GM23338 (cell line): ENCODE results near the gene CTBP2. TPM values are rescaled to one million over a fixed set of nuclear protein-coding genes. Genes with fewer than 3 reads are reported as not detected.

ENCODE experiments used
- ATAC-seq: fragments of 200-7000 bp; cut with Tn5 transposase; 3 replicates; pipeline ENCODE4 v1.9.1; 2020
- DNase-seq: peaks from one replicate; pipeline ENCODE4 v3.0.0-alpha.2; 2015; ENCODE audit warnings: low spot score
- H2AFZ ChIP-seq: fragments of 200-600 bp; sonication (generic); 2 replicates; pipeline ENCODE4 v1.8.0; 2016; ENCODE audit warnings: antibody characterized with exemption, mild to moderate bottlenecking, moderate library complexity
- H3F3A ChIP-seq: fragments of 200-600 bp; sonication (generic); replicated peaks from 2 replicates; pipeline ENCODE4 v1.8.0; 2017; ENCODE audit warnings: antibody characterized with exemption, mixed run types, low read depth
- H3K27ac ChIP-seq: fragments of 200-600 bp; sonication (generic); 2 replicates; pipeline ENCODE4 v1.6.1; 2016; ENCODE audit warnings: low read depth
- H3K27me3 ChIP-seq: fragments of 200-600 bp; sonication (generic); 2 replicates; pipeline ENCODE4 v1.8.0; 2016; ENCODE audit warnings: mild to moderate bottlenecking, mixed run types, moderate library complexity; ENCODE audit not compliant: insufficient read depth
- H3K36me3 ChIP-seq: fragments of 200-600 bp; sonication (generic); 2 replicates; pipeline ENCODE4 v1.8.0; 2016; ENCODE audit warnings: mild to moderate bottlenecking; ENCODE audit not compliant: insufficient read depth
- H3K4me1 ChIP-seq: fragments of 200-600 bp; sonication (generic); 2 replicates; pipeline ENCODE4 v1.8.0; 2016; ENCODE audit warnings: mild to moderate bottlenecking, moderate library complexity; ENCODE audit not compliant: insufficient read depth
- H3K4me2 ChIP-seq: fragments of 200-600 bp; sonication (generic); 2 replicates; pipeline ENCODE4 v1.7.1; 2017; ENCODE audit warnings: mixed run types
- H3K4me3 ChIP-seq: fragments of 200-600 bp; sonication (generic); 2 replicates; pipeline ENCODE4 v1.6.1; 2016; ENCODE audit warnings: mixed run types
- H3K79me2 ChIP-seq: fragments of 200-600 bp; sonication (generic); replicated peaks from 2 replicates; pipeline ENCODE4 v1.8.0; 2017; ENCODE audit warnings: mild to moderate bottlenecking; ENCODE audit not compliant: insufficient read depth
- H3K9me2 ChIP-seq: fragments of 200-600 bp; sonication (generic); 2 replicates; pipeline ENCODE4 v1.8.0; 2017; ENCODE audit not compliant: insufficient read depth
- H4K20me1 ChIP-seq: fragments of 200-600 bp; sonication (generic); replicated peaks from 2 replicates; pipeline ENCODE4 v1.8.0; 2017; ENCODE audit warnings: mild to moderate bottlenecking; ENCODE audit not compliant: insufficient read depth
- H3K27ac Mint-ChIP-seq: 2 replicates; pipeline ENCODE4 v1.8.0; 2020; ENCODE audit warnings: inconsistent platforms, mild to moderate bottlenecking, moderate library complexity, mixed read lengths
- H3K27me3 Mint-ChIP-seq: 3 replicates; pipeline ENCODE4 v1.8.0; 2022; ENCODE audit warnings: low read depth, mild to moderate bottlenecking, moderate library complexity, mixed read lengths, inconsistent platforms; ENCODE audit not compliant: insufficient read depth, poor library complexity
- H3K36me3 Mint-ChIP-seq: 3 replicates; pipeline ENCODE4 v1.8.0; 2021; ENCODE audit warnings: low read depth, mild to moderate bottlenecking, inconsistent platforms, moderate library complexity, mixed read lengths
- H3K4me1 Mint-ChIP-seq: 3 replicates; pipeline ENCODE4 v1.8.0; 2020; ENCODE audit warnings: mild to moderate bottlenecking, inconsistent platforms, mixed read lengths
- H3K4me3 Mint-ChIP-seq: 3 replicates; pipeline ENCODE4 v1.8.0; 2021; ENCODE audit warnings: moderate library complexity, mild to moderate bottlenecking, inconsistent platforms, mixed read lengths
- H3K9me3 Mint-ChIP-seq: 3 replicates; pipeline ENCODE4 v1.8.0; 2020; ENCODE audit warnings: moderate library complexity, mild to moderate bottlenecking, inconsistent platforms, mixed read lengths
- CREB1 ChIP-seq: fragments of 250-450 bp; sonication (Bioruptor Pico); IDR thresholded peaks from 2 replicates; pipeline ENCODE4 v1.5.0; 2020; ENCODE audit warnings: low read depth, mild to moderate bottlenecking, moderate library complexity
- EZH2 ChIP-seq: fragments of 200-600 bp; sonication (generic); IDR thresholded peaks from one replicate; pipeline ENCODE4 v1.8.0; 2017; ENCODE audit warnings: antibody characterized with exemption, mild to moderate bottlenecking, low read depth; ENCODE audit not compliant: unreplicated experiment
- EZH2phosphoT487 ChIP-seq: fragments of 200-600 bp; sonication (generic); IDR thresholded peaks from one replicate; pipeline ENCODE4 v1.8.1; 2018; ENCODE audit warnings: antibody characterized with exemption; ENCODE audit not compliant: unreplicated experiment
- JUNB ChIP-seq: IDR thresholded peaks from one replicate; pipeline ENCODE4 v1.6.1; 2016; ENCODE audit warnings: antibody characterized with exemption; ENCODE audit not compliant: unreplicated experiment
- NANOG ChIP-seq: IDR thresholded peaks from 2 replicates; pipeline ENCODE4 v1.6.1; 2016; ENCODE audit warnings: antibody characterized with exemption, borderline replicate concordance
- POLR2AphosphoS5 ChIP-seq: IDR thresholded peaks from 2 replicates; pipeline ENCODE4 v1.6.1; 2016; ENCODE audit warnings: antibody characterized with exemption, low read depth
- REST ChIP-seq: IDR thresholded peaks from one replicate; pipeline ENCODE4 v1.6.1; 2018; ENCODE audit warnings: antibody characterized with exemption; ENCODE audit not compliant: unreplicated experiment
- STAT1 ChIP-seq: IDR thresholded peaks from one replicate; pipeline ENCODE4 v1.6.1; 2016; ENCODE audit warnings: antibody characterized with exemption; ENCODE audit not compliant: unreplicated experiment
- ZNF114 ChIP-seq: fragments of 250-450 bp; sonication (Bioruptor Pico); IDR thresholded peaks from 2 replicates; pipeline ENCODE4 v1.5.0; 2020; ENCODE audit warnings: mild to moderate bottlenecking, moderate library complexity
- ZNF331 ChIP-seq: fragments of 250-450 bp; sonication (Bioruptor Pico); IDR thresholded peaks from 2 replicates; pipeline ENCODE4 v1.5.0; 2020; ENCODE audit warnings: low read depth, mild to moderate bottlenecking, moderate library complexity
- polyA plus RNA-seq: library from polyadenylated mRNA; unstranded; fragments of >200 nt; fragmentation: Nextera tagmentation; extraction: Ambion mirVana; gene quantifications from 2 replicates; pipeline ENCODE4 v1.2.1, GENCODE V29; 2016
- total RNA-seq: library from RNA; depleted of rRNA; stranded (reverse); fragments of >200 nt; shearing (Covaris generic); gene quantifications from 2 replicates; pipeline ENCODE4 v1.2.3, GENCODE V29; 2014
- TF ChIP-seq, protein P1 (sequence below), 2 experiments: fragments of 200-600 bp in 1 of 2; sonication (generic) in 1 of 2; conservative IDR thresholded peaks; 2 replicates each; pipeline versions ENCODE4 v1.5.1 to v1.6.1; 2016 to 2017; ENCODE audit warnings: antibody characterized with exemption in 2 of 2, low read depth in 2 of 2, mild to moderate bottlenecking in 2 of 2, moderate library complexity in 1 of 2
- TF ChIP-seq, protein P2 (sequence below): IDR thresholded peaks from 2 replicates; pipeline ENCODE4 v1.6.1; 2016; ENCODE audit warnings: antibody characterized with exemption
- TF ChIP-seq, protein P3 (sequence below): fragments of 250-450 bp; sonication (Bioruptor Pico); IDR thresholded peaks from 2 replicates; pipeline ENCODE4 v1.5.0; 2020; ENCODE audit warnings: mild to moderate bottlenecking, moderate library complexity

The CTBP2 gene
- total and polyA plus RNA-seq, 2 experiments from 2014 or later, result 133 to 265 TPM

DNA sequence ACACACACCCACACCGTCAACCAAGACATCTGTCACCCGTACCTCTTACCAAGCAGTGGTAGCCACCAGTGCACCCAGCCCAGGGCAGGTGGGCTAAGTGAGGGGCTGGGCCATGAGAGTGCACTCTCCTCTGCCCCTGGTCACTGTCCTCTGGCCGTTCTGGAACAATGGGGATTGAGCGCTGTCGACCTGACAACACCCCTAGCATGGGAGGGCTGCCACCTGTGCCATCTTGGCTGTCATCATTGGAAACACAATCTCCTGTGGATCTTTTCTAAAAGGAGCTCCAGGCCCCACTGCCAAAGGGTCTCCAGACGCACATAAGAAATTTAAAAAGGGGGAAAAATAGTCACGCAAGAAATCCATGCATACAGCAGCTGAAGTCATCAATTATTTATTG lies 80.1 kb downstream of the CTBP2 start (continued):
- TF ChIP-seq, protein P1, sequence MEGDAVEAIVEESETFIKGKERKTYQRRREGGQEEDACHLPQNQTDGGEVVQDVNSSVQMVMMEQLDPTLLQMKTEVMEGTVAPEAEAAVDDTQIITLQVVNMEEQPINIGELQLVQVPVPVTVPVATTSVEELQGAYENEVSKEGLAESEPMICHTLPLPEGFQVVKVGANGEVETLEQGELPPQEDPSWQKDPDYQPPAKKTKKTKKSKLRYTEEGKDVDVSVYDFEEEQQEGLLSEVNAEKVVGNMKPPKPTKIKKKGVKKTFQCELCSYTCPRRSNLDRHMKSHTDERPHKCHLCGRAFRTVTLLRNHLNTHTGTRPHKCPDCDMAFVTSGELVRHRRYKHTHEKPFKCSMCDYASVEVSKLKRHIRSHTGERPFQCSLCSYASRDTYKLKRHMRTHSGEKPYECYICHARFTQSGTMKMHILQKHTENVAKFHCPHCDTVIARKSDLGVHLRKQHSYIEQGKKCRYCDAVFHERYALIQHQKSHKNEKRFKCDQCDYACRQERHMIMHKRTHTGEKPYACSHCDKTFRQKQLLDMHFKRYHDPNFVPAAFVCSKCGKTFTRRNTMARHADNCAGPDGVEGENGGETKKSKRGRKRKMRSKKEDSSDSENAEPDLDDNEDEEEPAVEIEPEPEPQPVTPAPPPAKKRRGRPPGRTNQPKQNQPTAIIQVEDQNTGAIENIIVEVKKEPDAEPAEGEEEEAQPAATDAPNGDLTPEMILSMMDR (conservative IDR thresholded peaks at IDR 0.05; ENCODE audit: low read depth in 2 of 2), result no peak
- TF ChIP-seq, protein P2, sequence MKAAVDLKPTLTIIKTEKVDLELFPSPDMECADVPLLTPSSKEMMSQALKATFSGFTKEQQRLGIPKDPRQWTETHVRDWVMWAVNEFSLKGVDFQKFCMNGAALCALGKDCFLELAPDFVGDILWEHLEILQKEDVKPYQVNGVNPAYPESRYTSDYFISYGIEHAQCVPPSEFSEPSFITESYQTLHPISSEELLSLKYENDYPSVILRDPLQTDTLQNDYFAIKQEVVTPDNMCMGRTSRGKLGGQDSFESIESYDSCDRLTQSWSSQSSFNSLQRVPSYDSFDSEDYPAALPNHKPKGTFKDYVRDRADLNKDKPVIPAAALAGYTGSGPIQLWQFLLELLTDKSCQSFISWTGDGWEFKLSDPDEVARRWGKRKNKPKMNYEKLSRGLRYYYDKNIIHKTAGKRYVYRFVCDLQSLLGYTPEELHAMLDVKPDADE, result no peak

GRCh38 chr10:125079091-125079600 lies 81.2 kb downstream of the CTBP2 start:
- Histone ChIP-seq H3K27ac (0 out of 2 replicates have a peak overlapping the region, but pooled peaks have one; percentile 26), H3K36me3 (peaks cover 12% of the 10 kb centered on the region), H3K9me2 (no peaks in the 10 kb centered on the region), H2AFZ (no peak overlapping the region), H3K4me1 (0 out of 2 replicates have a peak, but pooled peaks cover 3% of the 10 kb centered on the region), H3K4me3 (no peak overlapping the region), H3K79me2 (peaks cover 100% of the 10 kb centered on the region), H3F3A (peaks cover 4% of the 10 kb centered on the region; the same call in 1 of the 2 replicates), H3K4me2 (no peak overlapping the region), H4K20me1 (peaks cover 94% of the 10 kb centered on the region), H3K27me3 (no peaks in the 10 kb centered on the region)
- Mint-ChIP-seq H3K4me3 (no peak overlapping the region), H3K27me3 (peaks cover 29% of the 10 kb centered on the region), H3K36me3 (peaks cover 87% of the 10 kb centered on the region), H3K4me1 (peaks cover 82% of the 10 kb centered on the region), H3K9me3 (no peaks in the 10 kb centered on the region), H3K27ac (no peak overlapping the region)
- ATAC-seq (no peak), DNase-seq (no peak)
- TF ChIP-seq CREB1 (CRISPR knock-in tag) (no peak), REST (no peak), ZNF114 (CRISPR knock-in tag) (no peak), POLR2AphosphoS5 (no peak), EZH2phosphoT487 (no peak), STAT1 (no peak), ZNF331 (CRISPR knock-in tag) (no peak), JUNB (no peak), NANOG (no peak), EZH2 (no peak)
- TF ChIP-seq, protein P3, sequence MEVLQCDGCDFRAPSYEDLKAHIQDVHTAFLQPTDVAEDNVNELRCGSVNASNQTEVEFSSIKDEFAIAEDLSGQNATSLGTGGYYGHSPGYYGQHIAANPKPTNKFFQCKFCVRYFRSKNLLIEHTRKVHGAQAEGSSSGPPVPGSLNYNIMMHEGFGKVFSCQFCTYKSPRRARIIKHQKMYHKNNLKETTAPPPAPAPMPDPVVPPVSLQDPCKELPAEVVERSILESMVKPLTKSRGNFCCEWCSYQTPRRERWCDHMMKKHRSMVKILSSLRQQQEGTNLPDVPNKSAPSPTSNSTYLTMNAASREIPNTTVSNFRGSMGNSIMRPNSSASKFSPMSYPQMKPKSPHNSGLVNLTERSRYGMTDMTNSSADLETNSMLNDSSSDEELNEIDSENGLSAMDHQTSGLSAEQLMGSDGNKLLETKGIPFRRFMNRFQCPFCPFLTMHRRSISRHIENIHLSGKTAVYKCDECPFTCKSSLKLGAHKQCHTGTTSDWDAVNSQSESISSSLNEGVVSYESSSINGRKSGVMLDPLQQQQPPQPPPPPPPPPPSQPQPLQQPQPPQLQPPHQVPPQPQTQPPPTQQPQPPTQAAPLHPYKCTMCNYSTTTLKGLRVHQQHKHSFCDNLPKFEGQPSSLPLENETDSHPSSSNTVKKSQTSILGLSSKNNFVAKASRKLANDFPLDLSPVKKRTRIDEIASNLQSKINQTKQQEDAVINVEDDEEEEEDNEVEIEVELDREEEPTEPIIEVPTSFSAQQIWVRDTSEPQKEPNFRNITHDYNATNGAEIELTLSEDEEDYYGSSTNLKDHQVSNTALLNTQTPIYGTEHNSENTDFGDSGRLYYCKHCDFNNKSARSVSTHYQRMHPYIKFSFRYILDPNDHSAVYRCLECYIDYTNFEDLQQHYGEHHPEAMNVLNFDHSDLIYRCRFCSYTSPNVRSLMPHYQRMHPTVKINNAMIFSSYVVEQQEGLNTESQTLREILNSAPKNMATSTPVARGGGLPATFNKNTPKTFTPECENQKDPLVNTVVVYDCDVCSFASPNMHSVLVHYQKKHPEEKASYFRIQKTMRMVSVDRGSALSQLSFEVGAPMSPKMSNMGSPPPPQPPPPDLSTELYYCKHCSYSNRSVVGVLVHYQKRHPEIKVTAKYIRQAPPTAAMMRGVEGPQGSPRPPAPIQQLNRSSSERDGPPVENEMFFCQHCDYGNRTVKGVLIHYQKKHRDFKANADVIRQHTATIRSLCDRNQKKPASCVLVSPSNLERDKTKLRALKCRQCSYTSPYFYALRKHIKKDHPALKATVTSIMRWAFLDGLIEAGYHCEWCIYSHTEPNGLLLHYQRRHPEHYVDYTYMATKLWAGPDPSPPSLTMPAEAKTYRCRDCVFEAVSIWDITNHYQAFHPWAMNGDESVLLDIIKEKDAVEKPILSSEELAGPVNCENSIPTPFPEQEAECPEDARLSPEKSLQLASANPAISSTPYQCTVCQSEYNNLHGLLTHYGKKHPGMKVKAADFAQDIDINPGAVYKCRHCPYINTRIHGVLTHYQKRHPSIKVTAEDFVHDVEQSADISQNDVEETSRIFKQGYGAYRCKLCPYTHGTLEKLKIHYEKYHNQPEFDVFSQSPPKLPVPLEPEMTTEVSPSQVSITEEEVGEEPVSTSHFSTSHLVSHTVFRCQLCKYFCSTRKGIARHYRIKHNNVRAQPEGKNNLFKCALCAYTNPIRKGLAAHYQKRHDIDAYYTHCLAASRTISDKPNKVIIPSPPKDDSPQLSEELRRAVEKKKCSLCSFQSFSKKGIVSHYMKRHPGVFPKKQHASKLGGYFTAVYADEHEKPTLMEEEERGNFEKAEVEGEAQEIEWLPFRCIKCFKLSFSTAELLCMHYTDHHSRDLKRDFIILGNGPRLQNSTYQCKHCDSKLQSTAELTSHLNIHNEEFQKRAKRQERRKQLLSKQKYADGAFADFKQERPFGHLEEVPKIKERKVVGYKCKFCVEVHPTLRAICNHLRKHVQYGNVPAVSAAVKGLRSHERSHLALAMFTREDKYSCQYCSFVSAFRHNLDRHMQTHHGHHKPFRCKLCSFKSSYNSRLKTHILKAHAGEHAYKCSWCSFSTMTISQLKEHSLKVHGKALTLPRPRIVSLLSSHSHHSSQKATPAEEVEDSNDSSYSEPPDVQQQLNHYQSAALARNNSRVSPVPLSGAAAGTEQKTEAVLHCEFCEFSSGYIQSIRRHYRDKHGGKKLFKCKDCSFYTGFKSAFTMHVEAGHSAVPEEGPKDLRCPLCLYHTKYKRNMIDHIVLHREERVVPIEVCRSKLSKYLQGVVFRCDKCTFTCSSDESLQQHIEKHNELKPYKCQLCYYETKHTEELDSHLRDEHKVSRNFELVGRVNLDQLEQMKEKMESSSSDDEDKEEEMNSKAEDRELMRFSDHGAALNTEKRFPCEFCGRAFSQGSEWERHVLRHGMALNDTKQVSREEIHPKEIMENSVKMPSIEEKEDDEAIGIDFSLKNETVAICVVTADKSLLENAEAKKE (CRISPR knock-in tag), result no peak
